GM12878 (cell line): ENCODE results near the gene EIF4E2. TPM values are rescaled to one million over a fixed set of nuclear protein-coding genes. Genes with fewer than 3 reads are reported as not detected.

Experiments
- ATAC-seq: fragments of 200-7000 bp; cut with Tn5 transposase; 3 replicates; pipeline ENCODE4 v1.9.1; 2020; ENCODE audit warnings: mild to moderate bottlenecking, moderate library complexity
- BruUV-seq: library from RNA; stranded (reverse); fragments of 400-500 nt; replicated peaks from 2 replicates; lab custom pipeline; 2021; lab: Mats Ljungman, UMichigan
- CTCF ChIA-PET: fragments of 300-600 bp; sonication (Branson Sonifier 250); formaldehyde crosslinking; extraction: SDS; loops from one replicate; lab custom pipeline; 2021; ENCODE audit warnings: inconsistent platforms; lab: Yijun Ruan, JAX
- POLR2A ChIA-PET: fragments of 350-600 bp; formaldehyde crosslinking; extraction: SDS; loops from one replicate; lab custom pipeline; 2021; ENCODE audit warnings: inconsistent platforms; lab: Charles Lee
- RAD21 ChIA-PET: fragments of 300-600 bp; sonication (Branson Sonifier 250); formaldehyde crosslinking; loops from one replicate; lab custom pipeline; 2023; ENCODE audit warnings: antibody characterized with exemption; ENCODE audit not compliant: unreplicated experiment; lab: Charles Lee
- SMC1A ChIA-PET: fragments of 300-600 bp; sonication (Branson Sonifier 250); formaldehyde crosslinking; loops from one replicate; lab custom pipeline; 2023; ENCODE audit not compliant: unreplicated experiment, uncharacterized antibody; lab: Charles Lee
- DNase-seq: peaks from one replicate; pipeline ENCODE4 v3.0.0-alpha.2; 2011; ENCODE audit warnings: low read depth, low spot score
- FAIRE-seq: peaks from 3 replicates; lab custom pipeline; 2011; peaks lifted over from hg19 to GRCh38; lab: Jason Lieb, UNC
- H2AFZ ChIP-seq: 2 replicates; pipeline ENCODE4 v1.6.0; 2011; ENCODE audit warnings: low read depth, low read length, control low read depth; ENCODE audit not compliant: control insufficient read depth
- H3K27ac ChIP-seq: 2 replicates; pipeline ENCODE4 v1.5.1; 2011; ENCODE audit warnings: control low read depth; ENCODE audit not compliant: control insufficient read depth, insufficient read depth
- H3K27me3 ChIP-seq, 2 experiments: replicated peaks in 1 of 2; 2 replicates each; pipeline versions ENCODE4 v1.6.0 to v1.6.1; 2011; ENCODE audit warnings: low read length in 1 of 2; ENCODE audit not compliant: control insufficient read depth in 2 of 2, insufficient read depth in 2 of 2
- H3K36me3 ChIP-seq, 2 experiments: 2 replicates each; pipeline ENCODE4 v1.5.1; 2011; ENCODE audit warnings: low read length in 1 of 2; ENCODE audit not compliant: control insufficient read depth in 2 of 2, insufficient read depth in 2 of 2
- H3K4me1 ChIP-seq: 2 replicates; pipeline ENCODE4 v1.6.1; 2011; ENCODE audit warnings: mild to moderate bottlenecking, low read length, moderate library complexity, mixed read lengths; ENCODE audit not compliant: control insufficient read depth, insufficient read depth
- H3K4me2 ChIP-seq: 2 replicates; pipeline ENCODE4 v1.6.0; 2011; ENCODE audit warnings: control low read depth; ENCODE audit not compliant: control insufficient read depth, insufficient read depth
- H3K4me3 ChIP-seq: fragments of 200-600 bp; sonication (generic); 2 replicates; pipeline ENCODE4 v1.5.1; 2016
- H3K79me2 ChIP-seq: 2 replicates; pipeline ENCODE4 v1.6.0; 2011; ENCODE audit warnings: low read length; ENCODE audit not compliant: control insufficient read depth, insufficient read depth
- H3K9ac ChIP-seq: 2 replicates; pipeline ENCODE4 v1.8.0; 2011; ENCODE audit warnings: low read length, control low read depth, mixed read lengths; ENCODE audit not compliant: control insufficient read depth, insufficient read depth
- H3K9me3 ChIP-seq: replicated peaks from 3 replicates; pipeline ENCODE4 v1.5.1; 2011; ENCODE audit warnings: mild to moderate bottlenecking, low read length; ENCODE audit not compliant: control insufficient read depth, insufficient read depth
- H4K20me1 ChIP-seq: 2 replicates; pipeline ENCODE4 v1.6.0; 2011; ENCODE audit not compliant: control insufficient read depth, insufficient read depth
- BRCA1 ChIP-seq: IDR thresholded peaks from 2 replicates; pipeline ENCODE4 v1.6.1; 2011; ENCODE audit warnings: low read depth, low read length, improper control_type of control experiment
- CEBPB ChIP-seq, 2 experiments: fragments of 150-350 bp in 1 of 2; IDR thresholded peaks; 2 replicates each; pipeline ENCODE4 v1.6.1; 2012 to 2014; ENCODE audit warnings: low read depth in 2 of 2, low read length in 2 of 2, borderline replicate concordance in 1 of 2, inconsistent platforms in 1 of 2
- CHD1 ChIP-seq: IDR thresholded peaks from 2 replicates; pipeline ENCODE4 v1.6.1; 2012; ENCODE audit warnings: low read depth, low read length, improper control_type of control experiment
- ESRRA ChIP-seq: IDR thresholded peaks from 2 replicates; pipeline ENCODE4 v1.6.1; 2012; ENCODE audit warnings: mild to moderate bottlenecking, low read length, improper control_type of control experiment
- PAX8 ChIP-seq: fragments of 450-650 bp; IDR thresholded peaks from 2 replicates; pipeline ENCODE4 v1.6.1; 2017; ENCODE audit warnings: mild to moderate bottlenecking, moderate library complexity
- POLR2AphosphoS5 ChIP-seq: IDR thresholded peaks from 2 replicates; pipeline ENCODE4 v1.6.1; 2011; ENCODE audit warnings: mild to moderate bottlenecking, low read length, inconsistent platforms
- RCOR1 ChIP-seq: conservative IDR thresholded peaks from 2 replicates; pipeline ENCODE4 v1.6.1; 2012; ENCODE audit warnings: low read depth, low read length, improper control_type of control experiment
- SMAD1 ChIP-seq: fragments of 450-650 bp; IDR thresholded peaks from 2 replicates; pipeline ENCODE4 v1.6.1; 2018; ENCODE audit warnings: mild to moderate bottlenecking, low read depth; ENCODE audit not compliant: partially characterized antibody
- SMC3 ChIP-seq: IDR thresholded peaks from 2 replicates; pipeline ENCODE4 v1.6.1; 2011; ENCODE audit warnings: low read length, improper control_type of control experiment, borderline replicate concordance
- SREBF2 ChIP-seq: IDR thresholded peaks from 2 replicates; pipeline ENCODE4 v1.6.1; 2012; ENCODE audit warnings: mild to moderate bottlenecking, low read length
- WRNIP1 ChIP-seq: IDR thresholded peaks from 2 replicates; pipeline ENCODE4 v1.6.1; 2011; ENCODE audit warnings: low read depth, low read length, improper control_type of control experiment, borderline replicate concordance
- YY1 ChIP-seq: IDR thresholded peaks from 2 replicates; pipeline ENCODE4 v1.6.1; 2011; ENCODE audit warnings: low read depth, mild to moderate bottlenecking, low read length
- ZNF217 ChIP-seq: fragments of 450-650 bp; IDR thresholded peaks from 2 replicates; pipeline ENCODE4 v1.6.1; 2017; ENCODE audit warnings: antibody characterized with exemption, mild to moderate bottlenecking
- WGBS: methylation state at CpG from one replicate; pipeline ENCODE4 v1.1.6; 2016; ENCODE audit warnings: low lambda C conversion rate; ENCODE audit not compliant: insufficient replicate concordance, insufficient coverage; ENCODE audit errors: missing lambda C conversion rate; 5-methylcytosine and 5-hydroxymethylcytosine counted together
- in situ Hi-C: fragments of 300-500 bp; cut with MboI; formaldehyde crosslinking; loops from 9 replicates; pipeline ENCODE4 v1.14.3; 2018; ENCODE audit warnings: mixed read lengths
- intact Hi-C: fragments of 100-400 bp; cut with micrococcal nuclease; formaldehyde crosslinking; loops from one replicate; pipeline ENCODE4 v1.14.2; 2022; ENCODE audit not compliant: unreplicated experiment
- polyA plus RNA-seq, 11 experiments: library from polyadenylated mRNA; depleted of rRNA in 4 of 11; unstranded in 6 of 11; stranded (reverse) in 5 of 11; fragments of >200 nt; fragmentation: Nextera tagmentation in 4 of 11; fragmentation: Illumina TruSeq in 1 of 11; extraction: Ambion mirVana in 4 of 11; extraction: Trizol in 1 of 11; gene quantifications; 1 replicate in 1 of 11; 2 replicates in 10 of 11; pipeline versions ENCODE4 v1.2.1 to v1.2.3, GENCODE V29; 2011 to 2016; ENCODE audit warnings: inconsistent platforms in 2 of 11, missing spikeins in 2 of 11, low read depth in 1 of 11
- total RNA-seq, 4 experiments: library from RNA; depleted of rRNA in 3 of 4; stranded (reverse); fragments of >200 nt in 3 of 4; fragmentation: Illumina TruSeq in 1 of 4; extraction: Trizol in 1 of 4; gene quantifications; 2 replicates each; pipeline versions ENCODE4 v1.2.1 to v1.2.3, GENCODE V29; 2013 to 2021
- TF ChIP-seq, protein P1 (sequence below): IDR thresholded peaks from 2 replicates; pipeline ENCODE4 v1.6.1; 2011; ENCODE audit warnings: low read depth, mild to moderate bottlenecking, low read length, moderate library complexity, borderline replicate concordance; ENCODE audit errors: extremely low read depth
- TF ChIP-seq, protein P2 (sequence below): IDR thresholded peaks from 2 replicates; pipeline ENCODE4 v1.6.1; 2011; ENCODE audit warnings: mild to moderate bottlenecking, low read depth, low read length, moderate library complexity; ENCODE audit not compliant: insufficient replicate concordance
- TF ChIP-seq, protein P3 (sequence below): fragments of 450-650 bp; IDR thresholded peaks from 2 replicates; pipeline ENCODE4 v1.6.1; 2016; ENCODE audit warnings: mild to moderate bottlenecking

Gene EIF4E2
- total and polyA plus RNA-seq, 10 of the 15 experiments (the other 5 are each of a cell fraction or from before 2014, with no cell fraction given) = 56.1 to 158 (median 110) TPM

DNA sequence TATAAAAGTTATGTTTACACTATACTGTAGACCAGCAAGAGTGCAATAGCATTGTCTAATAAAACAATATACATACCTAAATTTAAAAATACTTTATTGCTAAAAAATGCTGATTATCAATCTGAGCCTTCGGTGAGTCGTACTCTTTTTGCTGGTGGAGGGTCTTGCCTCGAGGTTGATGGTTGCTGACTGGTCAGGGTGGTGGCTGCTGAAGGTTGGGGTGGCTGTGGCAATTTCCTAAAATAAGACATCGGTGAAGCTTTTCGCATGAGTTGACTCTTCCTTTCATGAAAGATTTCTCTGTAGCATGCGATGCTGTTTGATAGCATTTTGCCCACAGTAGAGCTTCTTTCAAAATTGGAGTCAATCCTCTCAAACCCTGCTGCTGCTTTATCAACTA, 2.5 kb upstream of the EIF4E2 start (continued):
- TF ChIP-seq, protein P1, sequence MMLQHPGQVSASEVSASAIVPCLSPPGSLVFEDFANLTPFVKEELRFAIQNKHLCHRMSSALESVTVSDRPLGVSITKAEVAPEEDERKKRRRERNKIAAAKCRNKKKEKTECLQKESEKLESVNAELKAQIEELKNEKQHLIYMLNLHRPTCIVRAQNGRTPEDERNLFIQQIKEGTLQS = no peak
- TF ChIP-seq SREBF2 (no peak), BRCA1 (no peak)

DNA sequence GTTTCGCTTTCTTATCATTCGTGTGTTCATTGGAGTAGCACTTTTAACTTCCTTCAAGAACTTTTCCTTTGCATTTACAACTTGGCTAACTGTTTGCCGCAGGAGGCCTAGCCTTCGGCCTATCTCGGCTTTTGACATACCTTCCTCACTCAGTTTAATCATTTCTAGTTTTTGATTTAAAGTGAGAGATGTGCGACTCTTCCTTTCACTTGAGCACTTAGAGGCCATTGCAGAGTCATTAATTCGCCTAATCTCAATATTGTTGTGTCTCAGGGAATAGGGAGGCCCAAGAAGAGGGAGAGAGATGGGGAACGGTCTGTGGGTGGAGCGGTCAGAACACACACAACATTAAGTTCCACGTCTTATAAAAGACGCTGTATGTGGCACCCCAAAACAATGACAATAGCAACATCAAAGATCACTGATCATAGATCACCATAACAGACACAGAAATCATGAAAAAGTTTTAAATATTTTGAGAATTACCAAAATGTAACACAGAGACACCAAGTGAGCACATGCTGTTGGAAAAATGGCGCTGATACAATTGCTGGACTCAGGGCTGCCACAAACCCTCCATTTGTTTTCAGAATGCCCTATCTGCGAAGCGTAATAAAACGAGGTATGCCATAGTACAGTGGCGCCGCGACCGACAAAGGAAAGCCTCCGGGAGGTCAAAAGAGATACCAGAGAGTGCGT, 685 bp upstream of the EIF4E2 start:
- in situ Hi-C loops (no loop called here), intact Hi-C loops (no loop called here)
- Histone ChIP-seq H3K9me3 (no peaks in the 10 kb centered on the region; the same call in 2 of the 3 replicates), H3K27ac (peak overlapping the region; percentile 97), H3K4me2 (peak overlapping the region; percentile 80), H3K9ac (peak overlapping the region; percentile 99), H3K4me1 (no peaks in the 10 kb centered on the region; the same call in 1 of the 2 replicates), H3K79me2 (peaks cover 56% of the 10 kb centered on the region), H4K20me1 (0 out of 2 replicates have a peak, but pooled peaks cover 2% of the 10 kb centered on the region), H3K27me3 (no peaks in the 10 kb centered on the region), H3K36me3 (no peaks in the 10 kb centered on the region; a peak in 1 of 4 replicates), H2AFZ (peak overlapping the region; percentile 91), H3K4me3 (peak overlapping the region; percentile 85)
- ATAC-seq (no peak), DNase-seq (no peak), FAIRE-seq (no peak)
- POLR2A ChIA-PET = interaction anchor here (0.6 to 1.1 kb wide), 2 partner anchors 13 to 520 kb away, joined by 3 to 4 read pairs; no protein-coding TSS in a partner anchor
- 19% methylated on average over 21 of the region's 21 CpGs for WGBS
- TF ChIP-seq YY1 = peak; percentile 67; the same call in 1 of the 2 replicates
- TF ChIP-seq ZNF217 = no peak
- TF ChIP-seq WRNIP1 = no peak
- TF ChIP-seq POLR2AphosphoS5 = no peak
- no peak for TF ChIP-seq SMC3
- TF ChIP-seq, protein P2, sequence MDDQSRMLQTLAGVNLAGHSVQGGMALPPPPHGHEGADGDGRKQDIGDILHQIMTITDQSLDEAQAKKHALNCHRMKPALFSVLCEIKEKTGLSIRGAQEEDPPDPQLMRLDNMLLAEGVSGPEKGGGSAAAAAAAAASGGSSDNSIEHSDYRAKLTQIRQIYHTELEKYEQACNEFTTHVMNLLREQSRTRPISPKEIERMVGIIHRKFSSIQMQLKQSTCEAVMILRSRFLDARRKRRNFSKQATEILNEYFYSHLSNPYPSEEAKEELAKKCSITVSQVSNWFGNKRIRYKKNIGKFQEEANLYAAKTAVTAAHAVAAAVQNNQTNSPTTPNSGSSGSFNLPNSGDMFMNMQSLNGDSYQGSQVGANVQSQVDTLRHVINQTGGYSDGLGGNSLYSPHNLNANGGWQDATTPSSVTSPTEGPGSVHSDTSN = no peak
- TF ChIP-seq, protein P3, sequence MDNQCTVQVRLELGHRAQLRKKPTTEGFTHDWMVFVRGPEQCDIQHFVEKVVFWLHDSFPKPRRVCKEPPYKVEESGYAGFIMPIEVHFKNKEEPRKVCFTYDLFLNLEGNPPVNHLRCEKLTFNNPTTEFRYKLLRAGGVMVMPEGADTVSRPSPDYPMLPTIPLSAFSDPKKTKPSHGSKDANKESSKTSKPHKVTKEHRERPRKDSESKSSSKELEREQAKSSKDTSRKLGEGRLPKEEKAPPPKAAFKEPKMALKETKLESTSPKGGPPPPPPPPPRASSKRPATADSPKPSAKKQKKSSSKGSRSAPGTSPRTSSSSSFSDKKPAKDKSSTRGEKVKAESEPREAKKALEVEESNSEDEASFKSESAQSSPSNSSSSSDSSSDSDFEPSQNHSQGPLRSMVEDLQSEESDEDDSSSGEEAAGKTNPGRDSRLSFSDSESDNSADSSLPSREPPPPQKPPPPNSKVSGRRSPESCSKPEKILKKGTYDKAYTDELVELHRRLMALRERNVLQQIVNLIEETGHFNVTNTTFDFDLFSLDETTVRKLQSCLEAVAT = no peak; the same call in 1 of the 2 replicates
- no peak for TF ChIP-seq CHD1
- TF ChIP-seq PAX8 = peak; percentile 62; the same call in 1 of the 2 replicates
- no peak for TF ChIP-seq RCOR1
- no peak for TF ChIP-seq ESRRA
- no peak for TF ChIP-seq CEBPB (IDR thresholded peaks at IDR 0.05; ENCODE audit: borderline replicate concordance in 1 of 2, low read depth in 2 of 2, low read length in 2 of 2)
- TF ChIP-seq SMAD1 = no peak
- no TSS peak for BruUV-seq
- RAD21 ChIA-PET = no interaction called here
- SMC1A ChIA-PET = no interaction called here
- CTCF ChIA-PET = interaction anchor here (0.8 kb wide), 1 partner anchor 845 kb away, joined by 3 read pairs; no protein-coding TSS in a partner anchor
